ENCODE measurements around the gene TPM2.

The TPM2 gene

DNA sequence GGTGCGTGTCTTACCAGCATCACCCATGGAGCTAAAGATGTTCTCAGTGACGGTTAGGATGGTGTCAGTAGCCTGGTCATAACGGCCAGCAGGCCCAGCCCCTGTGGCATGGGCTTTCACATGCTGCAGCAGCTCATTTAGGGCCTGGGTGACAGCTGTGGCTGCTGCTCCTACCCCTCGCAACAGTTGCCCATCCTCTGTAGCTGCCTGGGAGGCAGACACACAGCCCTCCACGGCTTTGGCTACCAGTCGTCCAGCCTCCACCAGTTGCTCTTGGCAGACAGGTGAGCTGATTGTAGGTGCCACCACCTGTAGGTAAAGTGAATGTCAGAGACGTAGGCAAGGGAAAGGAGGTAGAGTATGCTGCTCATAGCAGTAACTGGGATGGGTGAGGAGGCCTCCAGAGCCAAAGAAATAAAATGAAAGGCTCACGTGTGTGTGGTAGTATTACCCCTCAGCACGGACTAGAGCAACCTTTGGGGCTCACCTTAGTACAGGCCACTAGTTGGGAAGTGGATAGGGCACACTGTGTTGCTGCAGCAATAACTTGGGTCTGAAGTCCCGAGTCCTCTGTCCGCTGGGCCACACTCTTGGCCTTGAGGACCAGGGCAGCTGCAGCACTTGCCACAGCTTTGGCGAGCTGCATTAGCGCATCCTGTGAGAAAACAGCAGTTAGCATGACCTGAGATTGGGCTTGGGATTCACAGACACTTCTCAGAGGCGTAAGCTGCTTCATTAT lies 27.6 kb upstream of the TPM2 start:
- DNase-seq: no peak

GRCh38 chr9:35716230-35716629 lies 26.5 kb upstream of the TPM2 start:
- DNase-seq: no peak

DNA sequence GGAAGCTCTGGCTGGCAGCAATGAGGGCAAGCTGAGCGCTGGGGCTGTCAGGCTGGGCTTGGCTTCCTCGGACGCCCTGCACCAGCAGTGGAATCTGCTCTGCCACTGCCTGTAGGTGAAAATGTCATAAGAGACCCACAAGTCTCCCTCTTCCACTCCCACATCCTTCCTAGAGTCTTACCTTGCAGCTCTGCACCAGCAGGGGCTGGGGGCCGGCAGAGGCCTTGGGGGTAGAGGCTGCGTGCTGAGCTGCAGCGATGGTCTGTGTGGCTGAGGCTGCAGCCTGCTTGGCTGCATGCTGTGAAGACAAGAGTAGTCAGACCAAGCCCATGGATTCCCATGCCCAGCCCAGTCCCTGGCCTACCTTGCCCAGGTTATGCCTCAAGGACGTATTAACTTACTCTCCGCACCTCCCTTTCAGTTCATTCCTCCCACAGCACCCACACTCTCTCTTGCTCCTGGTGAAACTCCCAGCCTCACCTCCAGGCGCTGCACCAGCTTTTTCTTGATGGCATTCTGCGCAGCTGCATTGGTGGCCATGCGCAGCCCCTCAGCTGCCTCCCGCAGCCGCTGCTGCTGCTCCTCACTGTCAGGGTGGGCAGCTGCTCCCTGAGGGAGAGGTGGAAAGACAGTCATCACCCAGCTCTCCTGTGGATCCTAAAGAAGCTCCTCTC lies 25.0 kb upstream of the TPM2 start:
- DNase-seq: no peak

DNA sequence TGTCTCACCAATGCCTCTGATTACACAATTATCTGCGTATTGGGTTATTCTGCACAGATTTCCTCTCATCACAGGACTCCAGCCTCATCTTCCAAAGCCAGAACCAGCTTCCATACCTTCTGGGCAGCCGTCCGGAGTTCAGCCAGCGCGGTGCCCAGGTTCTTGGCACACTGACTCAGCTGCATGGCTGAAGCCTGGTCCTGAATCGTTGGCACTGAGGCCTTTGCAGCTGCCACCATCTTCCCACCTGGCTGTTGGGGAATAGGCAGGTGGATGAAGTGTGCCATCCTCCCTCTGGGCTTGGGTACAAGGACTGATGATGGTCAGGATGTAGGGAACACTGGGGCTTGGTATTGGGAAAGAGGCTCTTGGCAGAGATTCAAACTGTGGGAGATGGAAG lies 24.4 kb upstream of the TPM2 start:
- no peak for DNase-seq

GRCh38 chr9:35713578-35713977 lies 23.9 kb upstream of the TPM2 start:
- no peak for DNase-seq

DNA sequence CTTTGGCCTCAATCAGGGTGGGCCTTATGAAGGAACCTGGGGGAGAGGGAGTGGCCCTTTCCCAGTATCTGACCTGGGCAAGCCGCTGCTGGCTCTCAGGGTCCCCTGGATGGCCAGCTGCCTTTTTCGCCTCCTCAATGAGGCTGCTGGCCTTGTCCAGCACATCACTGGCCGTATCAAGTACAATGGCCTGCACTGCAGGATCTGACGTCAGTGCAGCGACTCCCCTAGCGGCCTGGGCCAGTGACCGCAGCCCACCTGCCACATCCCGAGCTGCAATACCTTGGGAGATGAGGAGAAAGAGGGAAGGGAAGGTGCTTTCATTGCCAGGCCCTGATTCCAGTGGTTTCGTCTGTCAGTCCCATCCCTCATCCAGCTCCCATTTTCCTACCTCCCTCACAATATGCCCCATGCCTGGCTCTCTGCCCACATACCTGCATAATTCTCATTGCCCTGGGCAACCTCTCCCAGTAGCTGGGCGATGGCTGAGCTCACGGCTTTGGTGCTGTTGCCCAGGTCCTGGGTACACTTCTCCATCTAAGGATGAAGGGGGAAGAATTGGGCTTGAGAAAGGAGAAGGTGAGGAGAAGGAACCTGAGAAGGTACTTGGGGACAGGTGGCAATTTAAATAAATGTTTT lies 23.2 kb upstream of the TPM2 start:
- no peak for DNase-seq

DNA sequence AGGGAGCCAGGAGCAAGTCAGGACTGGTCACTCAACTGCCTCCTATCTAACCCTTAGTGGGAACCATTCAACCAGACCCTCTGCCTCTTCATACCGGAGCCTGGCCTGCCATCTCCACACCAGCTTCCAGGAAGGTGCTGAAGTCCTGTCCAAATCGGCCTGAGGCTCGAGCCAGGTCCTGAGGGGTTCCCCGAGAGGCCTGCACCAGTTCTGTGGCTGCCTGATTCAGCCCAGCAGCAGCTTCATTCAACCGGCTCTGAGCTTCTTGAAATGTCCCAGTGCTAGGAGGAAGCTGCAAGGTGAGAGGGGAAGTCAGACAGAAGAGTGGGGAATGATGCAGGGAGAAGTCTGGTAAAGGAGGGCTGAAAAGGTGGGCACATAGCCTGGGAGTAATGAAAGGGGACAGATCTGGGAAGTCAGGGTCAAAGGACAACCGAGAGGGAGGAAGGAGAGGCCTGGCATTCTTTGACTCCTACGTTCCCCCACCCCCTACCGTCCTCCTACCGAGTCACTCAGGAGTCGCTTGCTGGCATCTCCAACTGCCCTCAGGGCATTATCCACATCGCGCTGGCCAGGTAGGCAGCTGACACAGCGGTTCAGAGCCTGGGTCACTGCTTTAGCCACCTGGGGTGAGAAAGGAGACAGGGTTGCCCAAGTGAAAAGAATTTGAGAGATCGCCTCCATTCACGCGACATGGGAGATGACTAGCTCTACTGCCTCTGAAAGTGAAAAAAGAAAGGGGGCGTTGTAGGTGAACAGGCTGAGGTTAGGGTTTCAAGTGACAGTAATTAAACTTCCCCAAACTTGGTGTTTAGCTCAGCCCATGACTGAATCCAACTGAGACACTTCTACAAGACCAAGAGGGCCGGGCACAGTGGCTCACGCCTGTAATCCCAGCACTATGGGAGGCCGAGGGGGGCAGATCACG lies 22.0 kb upstream of the TPM2 start:
- no peak for DNase-seq

DNA sequence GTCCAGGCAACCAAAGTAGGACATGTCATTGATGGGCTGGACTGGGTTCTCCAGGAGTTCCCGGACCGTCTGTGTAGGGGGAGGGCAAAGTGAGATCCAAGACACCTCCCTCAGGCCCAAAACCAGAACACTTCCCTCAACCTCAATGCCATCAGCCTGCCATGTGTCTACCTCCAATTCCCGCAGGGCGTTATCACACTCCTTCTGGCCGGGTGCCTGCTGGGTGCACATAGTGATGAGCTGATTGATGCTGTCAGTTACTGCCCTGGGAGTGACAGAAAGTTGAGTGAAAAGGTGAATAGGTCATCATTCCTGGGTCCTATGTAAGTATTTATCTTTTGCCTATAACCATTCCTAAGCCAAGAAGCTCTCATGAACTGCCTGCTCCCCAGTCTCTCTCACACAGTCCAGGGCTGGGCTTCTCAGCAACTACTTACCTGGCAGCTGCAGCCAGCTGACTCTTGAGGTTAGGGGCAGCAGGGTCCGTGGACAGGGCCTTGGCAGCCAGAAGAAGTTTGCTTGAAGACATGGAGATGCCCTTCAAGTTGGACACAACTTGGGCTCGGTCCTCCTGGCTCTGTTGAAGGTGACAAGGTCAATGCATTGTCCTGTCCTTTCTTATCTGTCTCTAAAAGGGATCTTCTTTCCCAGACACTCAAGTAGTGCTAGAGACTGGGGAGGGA lies 21.2 kb upstream of the TPM2 start:
- no peak for DNase-seq

DNA sequence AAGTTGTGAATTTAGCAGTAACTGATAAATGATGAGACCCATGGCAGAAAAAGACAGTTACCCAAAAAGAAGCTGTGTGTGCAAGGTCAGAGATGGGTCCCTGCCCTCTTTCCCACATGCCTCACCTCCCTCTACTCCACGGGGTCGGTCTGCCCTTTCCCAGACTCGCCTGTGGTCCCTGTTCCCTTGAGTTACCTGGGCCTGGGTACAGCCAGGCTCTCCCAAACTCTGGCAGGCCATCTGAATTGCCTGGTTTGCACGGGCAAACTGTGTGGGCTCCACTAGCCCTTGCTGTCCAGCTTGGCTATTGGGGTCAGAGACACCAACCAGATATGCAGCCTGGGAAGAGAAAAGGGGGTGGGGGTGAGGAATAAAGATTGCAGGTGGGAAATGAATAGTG lies 18.4 kb upstream of the TPM2 start:
- DNase-seq: no peak

DNA sequence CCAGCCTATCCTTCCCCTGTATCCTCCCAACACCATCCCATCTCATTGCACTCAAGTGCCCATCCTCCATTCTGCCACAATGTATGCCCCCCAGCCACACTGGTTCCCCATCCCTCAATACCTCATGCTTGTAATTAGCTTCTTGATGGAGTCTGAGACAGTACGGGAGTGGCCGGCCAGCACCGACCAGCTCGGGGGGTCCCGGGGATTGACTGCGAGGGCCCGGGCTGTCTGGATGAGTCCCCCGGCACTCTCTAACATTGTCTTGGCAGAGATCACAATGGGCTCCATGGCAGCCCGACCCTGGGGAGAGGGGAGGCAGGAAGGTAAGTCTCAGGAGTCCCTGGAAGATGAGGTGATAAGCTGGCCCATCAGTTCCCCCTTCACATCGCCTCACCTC lies 17.2 kb upstream of the TPM2 start:
- DNase-seq: no peak

GRCh38 chr9:35705836-35706430 lies 16.2 kb upstream of the TPM2 start:
- no peak for DNase-seq

DNA sequence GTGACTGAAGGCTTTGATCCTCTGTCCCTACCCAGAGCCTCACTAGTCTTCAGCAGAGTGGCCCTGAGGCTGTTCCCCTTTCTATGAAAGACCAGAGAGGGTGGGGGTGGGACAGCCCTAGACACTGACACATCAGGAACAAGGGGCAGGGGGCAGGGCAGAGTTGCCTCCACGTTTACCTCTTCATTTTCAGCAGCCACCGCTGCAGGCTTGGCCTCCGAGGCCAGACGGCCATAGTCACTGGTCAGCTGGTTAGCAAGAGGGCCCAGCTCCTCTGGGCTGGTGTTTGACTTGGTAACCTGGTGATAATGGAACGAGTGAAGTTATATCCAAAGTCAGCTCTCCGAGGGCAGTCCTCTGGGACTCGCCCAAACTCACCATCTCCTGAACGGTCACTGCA lies 15.6 kb upstream of the TPM2 start:
- no peak for DNase-seq

DNA sequence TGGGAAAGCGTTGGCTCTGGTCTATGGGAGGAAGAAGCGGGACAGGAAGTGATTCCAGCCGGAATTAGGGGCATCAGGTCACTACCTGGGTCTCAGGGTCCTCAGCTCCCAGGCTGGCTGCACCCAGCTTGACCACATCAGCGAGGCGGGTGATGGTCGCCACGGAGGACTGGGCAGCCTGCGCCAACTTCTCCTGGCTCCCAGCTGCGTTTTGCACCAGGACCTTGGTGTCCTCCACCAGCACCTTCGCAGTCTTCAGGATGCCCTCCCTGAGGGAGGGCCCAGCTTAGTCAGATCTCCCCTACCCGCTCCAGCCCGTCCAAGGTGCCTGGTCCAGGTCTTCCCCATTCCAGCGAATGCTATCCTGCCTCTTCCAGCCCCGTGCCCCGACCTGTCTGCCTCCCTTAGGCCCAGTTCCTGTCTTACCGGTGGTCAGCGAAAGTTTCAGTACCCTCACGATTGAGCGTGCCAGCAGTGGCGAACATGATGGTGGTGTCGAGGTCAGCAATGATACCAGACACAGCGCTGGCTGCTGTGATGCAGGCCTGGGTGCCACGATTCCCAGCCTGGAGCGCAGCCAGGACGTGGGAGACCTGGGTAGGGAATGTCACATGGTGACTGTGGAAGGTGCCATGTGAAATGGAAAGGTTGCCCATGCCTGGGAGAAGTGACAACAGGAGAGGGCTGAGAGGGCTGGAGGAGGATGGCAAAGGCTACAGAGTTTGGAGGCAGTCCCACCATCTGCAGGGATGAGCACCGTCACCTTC lies 14.4 kb upstream of the TPM2 start:
- no peak for DNase-seq

DNA sequence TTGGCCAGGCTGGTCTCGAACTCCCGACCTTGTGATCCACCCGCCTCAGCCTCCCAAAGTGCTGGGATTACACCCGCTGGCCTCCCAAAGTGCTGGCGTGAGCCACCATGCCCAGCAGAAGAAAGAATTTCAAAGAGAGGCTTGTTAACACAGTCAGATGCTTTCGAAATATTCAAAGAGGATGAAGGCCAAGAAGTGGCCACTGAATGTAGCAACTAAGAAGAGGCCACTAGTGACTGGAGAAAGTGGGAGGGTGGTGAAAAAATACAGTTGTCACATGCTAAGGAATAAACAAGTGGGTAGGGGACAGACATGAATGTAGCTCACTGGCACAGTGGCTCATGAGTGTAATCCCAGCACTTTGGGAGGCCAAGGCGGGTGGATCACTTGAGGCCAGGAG lies 13.0 kb upstream of the TPM2 start:
- no peak for DNase-seq

GRCh38 chr9:35700942-35701341 lies 11.2 kb upstream of the TPM2 start:
- DNase-seq: no peak

DNA sequence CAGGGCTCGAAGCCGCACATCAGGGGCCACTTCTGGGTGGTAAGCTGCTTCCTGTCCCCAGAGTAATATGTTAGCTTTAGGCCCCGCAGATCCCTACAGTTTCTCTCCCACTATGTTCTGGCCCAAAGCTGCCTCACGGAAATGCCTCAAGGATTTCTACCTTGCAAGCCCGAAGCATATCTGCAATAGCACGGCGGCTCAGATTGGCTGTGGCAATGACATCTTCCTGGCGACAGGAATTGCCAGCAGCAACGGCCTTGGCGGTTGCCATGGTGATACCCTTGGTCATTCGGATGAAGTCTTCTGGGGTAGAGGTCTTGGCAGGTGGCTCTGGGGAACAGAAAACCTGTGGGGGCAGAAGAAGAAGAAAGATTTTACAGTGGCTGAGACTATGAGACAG lies 10.3 kb upstream of the TPM2 start:
- no peak for DNase-seq

GRCh38 chr9:35698231-35698630 lies 8.5 kb upstream of the TPM2 start:
- DNase-seq: no peak

DNA sequence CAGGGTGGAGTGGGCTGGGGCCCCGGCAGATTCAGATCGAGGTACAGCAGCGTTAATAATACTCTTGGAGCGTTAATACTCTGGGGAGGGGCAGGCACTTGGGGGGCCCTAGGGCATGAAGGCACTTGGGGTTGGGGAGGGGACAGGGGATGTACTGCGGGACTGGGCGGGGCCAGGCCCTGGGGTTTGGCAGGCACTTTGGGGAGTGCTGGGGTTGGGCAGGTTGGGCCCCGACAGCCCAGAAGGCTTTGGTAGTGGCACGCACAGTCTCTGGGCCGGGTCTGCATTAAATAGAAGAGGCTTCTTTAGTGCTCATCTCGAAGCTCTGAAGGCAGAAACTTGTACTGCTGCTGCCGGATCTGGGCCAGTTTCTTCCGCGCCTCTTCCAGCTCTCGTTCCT lies 7.8 kb upstream of the TPM2 start:
- no peak for DNase-seq

GRCh38 chr9:35696520-35697215 lies 6.9 kb upstream of the TPM2 start:
- peak; percentile 33 for DNase-seq

DNA sequence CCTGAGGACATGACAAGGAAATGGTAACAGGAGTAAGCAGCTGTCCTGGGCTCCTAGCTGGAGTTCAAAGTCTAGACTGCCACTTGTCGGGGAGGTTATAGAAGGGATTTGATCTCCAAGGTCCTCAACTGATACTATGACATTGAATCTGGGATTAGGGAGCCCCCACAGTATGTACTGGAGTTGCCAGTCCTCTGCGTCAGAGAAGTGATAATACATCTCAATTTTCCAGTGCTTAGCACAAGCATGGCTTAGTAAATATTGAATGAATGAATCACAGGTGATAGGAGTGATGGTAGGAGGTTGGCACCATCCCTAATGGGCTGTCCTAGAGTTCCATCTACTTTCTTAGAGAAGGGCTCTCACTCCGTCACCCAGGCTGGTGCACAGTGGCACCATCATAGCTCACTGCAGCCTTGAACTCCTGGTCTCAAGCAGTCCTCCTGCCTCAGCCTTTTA lies 6.2 kb upstream of the TPM2 start:
- DNase-seq: no peak
